Hepatocyte (in vitro differentiated cells): ENCODE data around the gene ZNF518A. TPM values are rescaled to one million over a fixed set of nuclear protein-coding genes. Genes with fewer than 3 reads are reported as not detected.

Experiments used
- DNase-seq: peaks from one replicate; pipeline ENCODE4 v3.0.0-alpha.2; 2016; ENCODE audit warnings: low spot score
- H2AFZ ChIP-seq: fragments of 200-600 bp; sonication (generic); 2 replicates; pipeline ENCODE4 v1.6.0; 2016; ENCODE audit warnings: antibody characterized with exemption, mild to moderate bottlenecking
- H3K27ac ChIP-seq: fragments of 200-600 bp; sonication (generic); 2 replicates; pipeline ENCODE4 v1.5.1; 2016; ENCODE audit warnings: mild to moderate bottlenecking
- H3K27me3 ChIP-seq: fragments of 200-600 bp; sonication (generic); 2 replicates; pipeline ENCODE4 v1.6.1; 2016
- H3K36me3 ChIP-seq: fragments of 200-600 bp; sonication (generic); replicated peaks from 2 replicates; pipeline ENCODE4 v1.5.1; 2016; ENCODE audit warnings: low read depth; ENCODE audit not compliant: insufficient read depth
- H3K4me1 ChIP-seq: fragments of 200-600 bp; sonication (generic); 2 replicates; pipeline ENCODE4 v1.5.1; 2016; ENCODE audit warnings: mild to moderate bottlenecking, moderate library complexity; ENCODE audit not compliant: insufficient read depth
- H3K4me2 ChIP-seq: fragments of 200-600 bp; sonication (generic); 2 replicates; pipeline ENCODE4 v1.6.0; 2016
- H3K4me3 ChIP-seq: fragments of 200-600 bp; sonication (generic); 2 replicates; pipeline ENCODE4 v1.5.1; 2016; ENCODE audit warnings: mild to moderate bottlenecking
- H3K79me2 ChIP-seq: fragments of 200-600 bp; sonication (generic); 2 replicates; pipeline ENCODE4 v1.6.0; 2017; ENCODE audit warnings: mild to moderate bottlenecking
- H3K9me2 ChIP-seq: fragments of 200-600 bp; sonication (generic); replicated peaks from 2 replicates; pipeline ENCODE4 v1.6.0; 2017; ENCODE audit warnings: mild to moderate bottlenecking; ENCODE audit not compliant: insufficient read depth
- H3K9me3 ChIP-seq: fragments of 200-600 bp; sonication (generic); 2 replicates; pipeline ENCODE4 v1.5.1; 2016; ENCODE audit warnings: low read depth, mild to moderate bottlenecking
- H4K20me1 ChIP-seq: fragments of 200-600 bp; sonication (generic); 2 replicates; pipeline ENCODE4 v1.6.0; 2016; ENCODE audit warnings: mild to moderate bottlenecking; ENCODE audit not compliant: insufficient read depth, poor library complexity, severe bottlenecking
- EZH2 ChIP-seq: fragments of 200-600 bp; sonication (generic); IDR thresholded peaks from 2 replicates; pipeline ENCODE4 v1.6.1; 2016; ENCODE audit warnings: antibody characterized with exemption, mild to moderate bottlenecking, borderline replicate concordance
- EZH2phosphoT487 ChIP-seq: fragments of 200-600 bp; sonication (generic); IDR thresholded peaks from one replicate; pipeline ENCODE4 v1.6.1; 2018; ENCODE audit warnings: antibody characterized with exemption, mild to moderate bottlenecking, low read depth, moderate library complexity; ENCODE audit not compliant: unreplicated experiment, severe bottlenecking
- WGBS: methylation state at CpG from one replicate; pipeline ENCODE4 v1.1.6; 2016; ENCODE audit warnings: low lambda C conversion rate; ENCODE audit errors: missing lambda C conversion rate; 5-methylcytosine and 5-hydroxymethylcytosine counted together
- polyA plus RNA-seq: library from polyadenylated mRNA; unstranded; fragments of >200 nt; fragmentation: Nextera tagmentation; extraction: Ambion mirVana; gene quantifications from 2 replicates; pipeline ENCODE4 v1.2.1, GENCODE V29; 2016
- total RNA-seq: library from RNA; depleted of rRNA; stranded (reverse); fragments of >200 nt; gene quantifications from 2 replicates; pipeline ENCODE4 v1.2.3, GENCODE V29; 2014
- TF ChIP-seq, protein P1 (sequence below): fragments of 200-600 bp; sonication (generic); IDR thresholded peaks from 2 replicates; pipeline ENCODE4 v1.5.1; 2016; ENCODE audit warnings: antibody characterized with exemption, mild to moderate bottlenecking; ENCODE audit not compliant: poor library complexity

ZNF518A gene
- total and polyA plus RNA-seq, 2 experiments from 2014 or later, result 16.2 to 26.0 TPM

DNA sequence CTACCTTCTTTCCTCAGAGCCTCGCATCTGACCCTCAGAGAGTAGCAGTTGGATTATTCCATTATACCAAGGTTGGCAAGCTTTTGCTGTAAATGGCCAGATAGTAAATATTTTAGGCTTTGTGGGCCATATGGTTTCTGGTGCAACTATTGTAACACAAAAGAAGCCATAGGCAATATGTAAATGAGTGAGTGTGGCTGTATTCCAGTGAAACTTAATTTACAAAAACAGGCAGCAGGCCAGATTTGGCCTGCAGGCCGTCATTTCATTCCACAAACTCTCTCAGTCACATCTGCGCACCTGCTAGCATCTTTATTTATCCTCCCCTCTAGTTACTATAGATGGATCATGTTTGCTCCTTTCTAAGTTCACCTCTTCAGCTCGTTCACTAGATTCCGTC lies 6.7 kb downstream of the ZNF518A start:
- Histone ChIP-seq H3K79me2 (peaks cover 48% of the 10 kb centered on the region), H2AFZ (no peak overlapping the region), H3K27me3 (no peaks in the 10 kb centered on the region), H3K27ac (no peak overlapping the region), H3K9me3 (no peaks in the 10 kb centered on the region), H3K9me2 (no peaks in the 10 kb centered on the region), H3K4me3 (no peak overlapping the region), H3K36me3 (no peaks in the 10 kb centered on the region), H3K4me2 (no peak overlapping the region), H3K4me1 (peaks cover 7% of the 10 kb centered on the region), H4K20me1 (no peaks in the 10 kb centered on the region)
- no peak for TF ChIP-seq EZH2phosphoT487
- no peak for TF ChIP-seq EZH2
- TF ChIP-seq, protein P1, sequence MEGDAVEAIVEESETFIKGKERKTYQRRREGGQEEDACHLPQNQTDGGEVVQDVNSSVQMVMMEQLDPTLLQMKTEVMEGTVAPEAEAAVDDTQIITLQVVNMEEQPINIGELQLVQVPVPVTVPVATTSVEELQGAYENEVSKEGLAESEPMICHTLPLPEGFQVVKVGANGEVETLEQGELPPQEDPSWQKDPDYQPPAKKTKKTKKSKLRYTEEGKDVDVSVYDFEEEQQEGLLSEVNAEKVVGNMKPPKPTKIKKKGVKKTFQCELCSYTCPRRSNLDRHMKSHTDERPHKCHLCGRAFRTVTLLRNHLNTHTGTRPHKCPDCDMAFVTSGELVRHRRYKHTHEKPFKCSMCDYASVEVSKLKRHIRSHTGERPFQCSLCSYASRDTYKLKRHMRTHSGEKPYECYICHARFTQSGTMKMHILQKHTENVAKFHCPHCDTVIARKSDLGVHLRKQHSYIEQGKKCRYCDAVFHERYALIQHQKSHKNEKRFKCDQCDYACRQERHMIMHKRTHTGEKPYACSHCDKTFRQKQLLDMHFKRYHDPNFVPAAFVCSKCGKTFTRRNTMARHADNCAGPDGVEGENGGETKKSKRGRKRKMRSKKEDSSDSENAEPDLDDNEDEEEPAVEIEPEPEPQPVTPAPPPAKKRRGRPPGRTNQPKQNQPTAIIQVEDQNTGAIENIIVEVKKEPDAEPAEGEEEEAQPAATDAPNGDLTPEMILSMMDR, result no peak
- DNase-seq, result no peak
- 98% methylated on average over 5 of the region's 5 CpGs for WGBS

- Histone ChIP-seq H3K36me3 (no peaks in the 10 kb centered on the region), H3K9me3 (no peaks in the 10 kb centered on the region), H4K20me1 (no peaks in the 10 kb centered on the region), H3K4me2 (no peak overlapping the region), H3K4me1 (no peaks in the 10 kb centered on the region), H3K27ac (no peak overlapping the region), H3K4me3 (no peak overlapping the region), H3K9me2 (no peaks in the 10 kb centered on the region), H2AFZ (no peak overlapping the region), H3K27me3 (no peaks in the 10 kb centered on the region), H3K79me2 (peaks cover 41% of the 10 kb centered on the region)
- no peak for DNase-seq
- TF ChIP-seq, protein P1, result no peak
- no peak for TF ChIP-seq EZH2phosphoT487
- TF ChIP-seq EZH2, result no peak
- 92% methylated on average over 2 of the region's 2 CpGs for WGBS
These were observed 7.5 kb downstream of the ZNF518A start for GRCh38 chr10:96137567-96137966.

DNA sequence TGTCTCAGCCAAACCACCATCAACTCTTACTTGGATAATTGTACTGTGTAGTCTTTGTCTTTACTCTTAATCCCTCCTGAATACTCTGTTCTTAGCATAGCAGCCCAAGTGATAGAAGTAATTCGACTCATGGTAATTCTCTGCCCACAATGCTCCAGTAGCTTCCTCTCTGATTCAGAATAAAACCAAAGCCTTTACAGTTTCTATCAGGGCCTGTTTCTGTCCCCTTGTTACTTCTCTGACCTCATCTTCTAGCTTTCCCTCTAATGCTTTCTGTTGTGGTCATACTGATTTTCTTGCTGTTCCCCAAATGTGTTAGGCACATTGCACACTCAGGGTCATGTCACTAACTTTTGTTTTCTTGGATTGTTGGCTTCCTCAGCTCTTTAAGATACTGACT lies 8.0 kb downstream of the ZNF518A start:
- DNase-seq, result no peak
- Histone ChIP-seq H3K4me2 (no peak overlapping the region), H3K9me3 (no peaks in the 10 kb centered on the region), H3K27ac (no peak overlapping the region), H3K4me3 (no peak overlapping the region), H2AFZ (no peak overlapping the region), H4K20me1 (no peaks in the 10 kb centered on the region), H3K4me1 (no peaks in the 10 kb centered on the region), H3K79me2 (peaks cover 35% of the 10 kb centered on the region), H3K36me3 (no peaks in the 10 kb centered on the region), H3K9me2 (no peaks in the 10 kb centered on the region), H3K27me3 (no peaks in the 10 kb centered on the region)
- 75% methylated on average over 1 of the region's 1 CpG for WGBS
- no peak for TF ChIP-seq EZH2phosphoT487
- TF ChIP-seq, protein P1, result no peak
- TF ChIP-seq EZH2, result no peak

DNA sequence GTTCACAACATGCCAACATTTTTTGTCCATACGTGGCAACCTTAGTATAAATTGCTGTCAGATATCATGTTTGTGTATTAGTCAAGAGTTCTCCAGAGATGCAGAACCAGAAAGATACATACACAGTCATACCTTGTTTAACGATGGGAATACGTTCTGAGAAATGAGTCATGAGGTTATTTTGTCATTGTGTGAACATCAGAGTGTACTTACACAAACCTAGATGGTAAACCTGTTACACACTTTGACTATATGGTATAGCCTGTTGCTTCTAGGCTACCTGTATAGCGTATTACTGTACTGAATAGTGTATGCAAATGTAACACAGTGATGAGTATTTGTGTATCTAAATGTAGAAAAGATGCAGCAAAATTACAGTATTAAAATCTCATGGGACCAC lies 22.3 kb downstream of the ZNF518A start:
- 93% methylated on average over 4 of the region's 4 CpGs for WGBS

More for the DNA sequence above, 22.3 kb downstream of the ZNF518A start:
- Histone ChIP-seq H3K4me2 (no peak overlapping the region), H2AFZ (no peak overlapping the region), H3K4me1 (no peaks in the 10 kb centered on the region), H3K36me3 (peaks cover 16% of the 10 kb centered on the region), H3K27me3 (no peaks in the 10 kb centered on the region), H3K4me3 (no peak overlapping the region), H3K9me3 (no peaks in the 10 kb centered on the region), H4K20me1 (no peaks in the 10 kb centered on the region), H3K79me2 (no peaks in the 10 kb centered on the region), H3K27ac (no peak overlapping the region), H3K9me2 (no peaks in the 10 kb centered on the region)
- no peak for DNase-seq
- TF ChIP-seq, protein P1, result no peak
- no peak for TF ChIP-seq EZH2phosphoT487
- TF ChIP-seq EZH2, result no peak
